Thyroid gland (tissue), 4 donors: Measurements from ENCODE around the gene ASIC4. TPM values are rescaled to one million over a fixed set of nuclear protein-coding genes. Genes with fewer than 3 reads are reported as not detected.

Experiments
- DNase-seq, 2 donors: peaks; one replicate each; pipeline ENCODE4 v3.0.0-alpha.2; 2019
- H3K27ac ChIP-seq, 3 donors: fragments of 200-600 bp; sonication (generic); 1 replicate in 2 of 3; 2 replicates in 1 of 3; pipeline ENCODE4 v1.5.1; 2016 to 2019; ENCODE audit warnings: mild to moderate bottlenecking in 1 of 3, moderate library complexity in 1 of 3
- H3K27me3 ChIP-seq: fragments of 200-600 bp; sonication (generic); one replicate; pipeline ENCODE4 v1.5.1; 2019
- H3K36me3 ChIP-seq, 2 donors: fragments of 200-600 bp; sonication (generic); one replicate each; pipeline ENCODE4 v1.5.1; 2016 to 2019
- H3K4me1 ChIP-seq, 2 donors: fragments of 200-600 bp; sonication (generic); one replicate each; pipeline ENCODE4 v1.5.1; 2017 to 2019
- H3K4me3 ChIP-seq, 3 donors: fragments of 200-600 bp; sonication (generic); replicated peaks in 1 of 3; 1 replicate in 2 of 3; 2 replicates in 1 of 3; pipeline ENCODE4 v1.5.1; 2016; ENCODE audit warnings: mild to moderate bottlenecking in 1 of 3
- H3K9me3 ChIP-seq: fragments of 200-600 bp; sonication (generic); one replicate; pipeline ENCODE4 v1.5.1; 2017
- CTCF ChIP-seq, 6 experiments: fragments of 200-600 bp in 3 of 6; fragments of 450-650 bp in 3 of 6; sonication (generic) in 3 of 6; IDR thresholded peaks; one replicate each; pipeline ENCODE4 v1.5.1; 2016 to 2019; ENCODE audit warnings: antibody characterized with exemption in 6 of 6, mild to moderate bottlenecking in 2 of 6, inconsistent platforms in 1 of 6, moderate library complexity in 1 of 6
- POLR2A ChIP-seq, 2 donors: fragments of 450-650 bp; IDR thresholded peaks; one replicate each; pipeline ENCODE4 v1.6.1; 2017; ENCODE audit warnings: antibody characterized with exemption in 2 of 2, mild to moderate bottlenecking in 2 of 2, moderate library complexity in 1 of 2
- WGBS, 2 donors: methylation state at CpG; one replicate each; pipeline ENCODE4 v1.1.5; 2017; 5-methylcytosine and 5-hydroxymethylcytosine counted together
- intact Hi-C: fragments of 100-400 bp; cut with DNase I; formaldehyde crosslinking; loops from one replicate; pipeline ENCODE4 v1.15.1; 2023
- total RNA-seq, 4 donors: library from RNA; depleted of rRNA; stranded (reverse); fragments of >200 nt; gene quantifications; one replicate each; pipeline ENCODE4 v1.2.3, GENCODE V29; 2016

Gene ASIC4
- total RNA-seq, 4 donors from 2014 or later: not detected

GRCh38 chr2:219517954-219518778 is 3.9 kb downstream of the ASIC4 start:
- Histone ChIP-seq H3K36me3 (no peaks in the 10 kb centered on the region), H3K4me3 (no peak overlapping the region), H3K27me3 (peaks cover 13% of the 10 kb centered on the region), H3K27ac (no peak overlapping the region), H3K4me1 (peaks cover 10 to 20% of the 10 kb centered on the region in 2 donors), H3K9me3 (no peaks in the 10 kb centered on the region)
- TF ChIP-seq POLR2A (IDR thresholded peaks at IDR 0.05) (no peak), CTCF (IDR thresholded peaks at IDR 0.05) (no peak)
- WGBS, 2 donors: 58 to 59% methylated on average over 10 of the region's 10 CpGs
- DNase-seq: no peak
- intact Hi-C loops: no loop called here

- intact Hi-C loops: no loop called here
- H3K4me1 ChIP-seq: peaks cover 10 to 16% of the 10 kb centered on the region in 2 donors
- peaks cover 18% of the 10 kb centered on the region for H3K27me3 ChIP-seq
- no peak overlapping the region for H3K27ac ChIP-seq
- TF ChIP-seq POLR2A (IDR thresholded peaks at IDR 0.05) (no peak), CTCF (IDR thresholded peaks at IDR 0.05) (no peak)
- H3K4me3 ChIP-seq: no peak overlapping the region
- WGBS, 2 donors: 87 to 90% methylated on average over 9 of the region's 9 CpGs
- no peaks in the 10 kb centered on the region for H3K36me3 ChIP-seq
- no peaks in the 10 kb centered on the region for H3K9me3 ChIP-seq
- DNase-seq: no peak
Observed at GRCh38 chr2:219519526-219519916, 5.2 kb downstream of the ASIC4 start.

GRCh38 chr2:219520079-219520478 is 5.8 kb downstream of the ASIC4 start:
- Histone ChIP-seq H3K36me3 (no peaks in the 10 kb centered on the region), H3K9me3 (no peaks in the 10 kb centered on the region), H3K4me1 (peaks cover 10 to 16% of the 10 kb centered on the region in 2 donors), H3K27ac (no peak overlapping the region), H3K4me3 (no peak overlapping the region), H3K27me3 (peaks cover 18% of the 10 kb centered on the region)
- TF ChIP-seq CTCF (IDR thresholded peaks at IDR 0.05): no peak
- TF ChIP-seq POLR2A (IDR thresholded peaks at IDR 0.05): no peak
- DNase-seq: no peak
- intact Hi-C loops: no loop called here
- 77 to 83% methylated on average over 8 of the region's 8 CpGs for WGBS, 2 donors

GRCh38 chr2:219521066-219521880 is 7.0 kb downstream of the ASIC4 start:
- H3K4me1 ChIP-seq: peaks cover 10 to 16% of the 10 kb centered on the region in 2 donors
- H3K4me3 ChIP-seq: no peak overlapping the region
- TF ChIP-seq CTCF (IDR thresholded peaks at IDR 0.05) (peak in 4 of 6 experiments; percentile 14 to 47 (median 33)), POLR2A (IDR thresholded peaks at IDR 0.05) (no peak)
- intact Hi-C loops: no loop called here
- 10 to 14% methylated on average over 13 to 14 of the region's 14 CpGs for WGBS, 2 donors
- peaks cover 18% of the 10 kb centered on the region for H3K27me3 ChIP-seq
- peak; percentile 13 to 40 for DNase-seq
- H3K36me3 ChIP-seq: no peaks in the 10 kb centered on the region
- no peak overlapping the region for H3K27ac ChIP-seq
- no peaks in the 10 kb centered on the region for H3K9me3 ChIP-seq
